Thoracic aorta (tissue), 2 donors: Measurements from ENCODE around the gene PPM1M. TPM values are rescaled to one million over a fixed set of nuclear protein-coding genes. Genes with fewer than 3 reads are reported as not detected.

Source experiments
- ATAC-seq: fragments of 150-250 bp; one replicate; pipeline ENCODE4 v1.8.0; 2017; ENCODE audit warnings: low read depth; ENCODE audit not compliant: insufficient number of reproducible peaks, low FRiP score
- DNase-seq: peaks from one replicate; pipeline ENCODE4 v3.0.0-alpha.2; 2020; ENCODE audit warnings: low spot score
- H3K27ac ChIP-seq, 2 donors: fragments of 200-600 bp; sonication (generic); 1 replicate in 1 of 2; 2 replicates in 1 of 2; pipeline ENCODE4 v1.5.1; 2016; ENCODE audit warnings: mild to moderate bottlenecking in 2 of 2, moderate library complexity in 2 of 2
- H3K27me3 ChIP-seq: fragments of 200-600 bp; sonication (generic); replicated peaks from 2 replicates; pipeline ENCODE4 v1.6.0; 2016; ENCODE audit warnings: mild to moderate bottlenecking; ENCODE audit not compliant: insufficient read depth
- H3K36me3 ChIP-seq: fragments of 200-600 bp; sonication (generic); one replicate; pipeline ENCODE4 v1.5.1; 2016
- H3K4me1 ChIP-seq, 2 donors: fragments of 200-600 bp; sonication (generic); 1 replicate in 1 of 2; 2 replicates in 1 of 2; pipeline versions ENCODE4 v1.5.1 to v1.6.0; 2016; ENCODE audit warnings: low read depth in 2 of 2, mild to moderate bottlenecking in 1 of 2; ENCODE audit not compliant: control insufficient read depth in 1 of 2
- H3K4me3 ChIP-seq: fragments of 200-600 bp; sonication (generic); 2 replicates; pipeline ENCODE4 v1.5.1; 2016; ENCODE audit warnings: mild to moderate bottlenecking
- H3K9me3 ChIP-seq: fragments of 200-600 bp; sonication (generic); 2 replicates; pipeline ENCODE4 v1.5.1; 2016
- CTCF ChIP-seq: fragments of 200-600 bp; sonication (generic); IDR thresholded peaks from one replicate; pipeline ENCODE4 v1.5.1; 2019; ENCODE audit warnings: antibody characterized with exemption
- total RNA-seq, 2 donors: library from RNA; depleted of rRNA; stranded (reverse); fragments of >200 nt; gene quantifications; one replicate each; pipeline versions ENCODE4 v1.1.0 to v1.2.3, GENCODE V29; 2016

PPM1M gene
- total RNA-seq, 2 donors from 2014 or later = 41.6 to 51.9 TPM

GRCh38 chr3:52223449-52224408, 21.8 kb upstream of the PPM1M start:
- H3K9me3 ChIP-seq = no peaks in the 10 kb centered on the region
- H3K27ac ChIP-seq = no peak overlapping the region
- H3K4me1 ChIP-seq = no peaks in the 10 kb centered on the region
- ATAC-seq (no peak), DNase-seq (no peak)
- TF ChIP-seq CTCF = no peak
- no peak overlapping the region for H3K4me3 ChIP-seq
- no peaks in the 10 kb centered on the region for H3K27me3 ChIP-seq
- no peaks in the 10 kb centered on the region for H3K36me3 ChIP-seq

- no peaks in the 10 kb centered on the region for H3K27me3 ChIP-seq
- H3K27ac ChIP-seq = no peak within 1 kb of the TSS
- no peaks in the 10 kb centered on the region for H3K4me1 ChIP-seq
- DNase-seq (no peak), ATAC-seq (no peak)
- no peaks in the 10 kb centered on the region for H3K9me3 ChIP-seq
- H3K36me3 ChIP-seq = peaks cover 15% of the 10 kb centered on the region
- TF ChIP-seq CTCF = no peak
- H3K4me3 ChIP-seq = no peak within 1 kb of the TSS
Observed at GRCh38 chr3:52225452-52226228, 19.9 kb upstream of the PPM1M start, which contains the start of gene TLR9. TLR9 (minus strand) TSS chr3:52225645; CDS start chr3:52225529, 116 bp downstream.

GRCh38 chr3:52226229-52226817, 19.2 kb upstream of the PPM1M start:
- H3K27me3 ChIP-seq = no peaks in the 10 kb centered on the region
- no peaks in the 10 kb centered on the region for H3K9me3 ChIP-seq
- H3K4me3 ChIP-seq = no peak overlapping the region
- no peak overlapping the region for H3K27ac ChIP-seq
- no peak for DNase-seq
- H3K36me3 ChIP-seq = peaks cover 22% of the 10 kb centered on the region
- no peak for ATAC-seq
- no peaks in the 10 kb centered on the region for H3K4me1 ChIP-seq
- no peak for TF ChIP-seq CTCF

- Histone ChIP-seq H3K27ac (no peak overlapping the region), H3K27me3 (no peaks in the 10 kb centered on the region), H3K36me3 (peaks cover 25% of the 10 kb centered on the region), H3K9me3 (no peaks in the 10 kb centered on the region), H3K4me3 (no peak overlapping the region), H3K4me1 (no peaks in the 10 kb centered on the region)
- DNase-seq (no peak), ATAC-seq (no peak)
- no peak for TF ChIP-seq CTCF
Observed at GRCh38 chr3:52227117-52227516, 18.4 kb upstream of the PPM1M start.

GRCh38 chr3:52227766-52228165, 17.8 kb upstream of the PPM1M start:
- no peak overlapping the region for H3K27ac ChIP-seq
- no peaks in the 10 kb centered on the region for H3K4me1 ChIP-seq
- H3K4me3 ChIP-seq = no peak overlapping the region
- H3K36me3 ChIP-seq = peaks cover 32% of the 10 kb centered on the region
- no peaks in the 10 kb centered on the region for H3K9me3 ChIP-seq
- no peaks in the 10 kb centered on the region for H3K27me3 ChIP-seq
- DNase-seq = no peak
- TF ChIP-seq CTCF = no peak
- ATAC-seq = no peak
